K562 (cell line): Measurements from ENCODE around the gene TXNRD1. TPM values are rescaled to one million over a fixed set of nuclear protein-coding genes. Genes with fewer than 3 reads are reported as not detected.

ENCODE experiments used
- ATAC-seq: fragments of 200-7000 bp; cut with Tn5 transposase; 3 replicates; pipeline ENCODE4 v1.9.1; 2020; ENCODE audit warnings: moderate library complexity
- BruUV-seq: library from RNA; stranded (reverse); fragments of 400-500 nt; replicated peaks from 2 replicates; lab custom pipeline; 2021; lab: Mats Ljungman, UMichigan
- CTCF ChIA-PET: fragments of 300-600 bp; formaldehyde crosslinking; extraction: SDS; loops from one replicate; lab custom pipeline; 2021; ENCODE audit warnings: low intra/inter-chr PET ratio; lab: Yijun Ruan, JAX
- POLR2A ChIA-PET: fragments of 300-600, 350-650 bp; sonication (Branson Sonifier 250); formaldehyde crosslinking; extraction: SDS; loops from one replicate; lab custom pipeline; 2021; ENCODE audit warnings: antibody characterized with exemption, inconsistent platforms; lab: Yijun Ruan, JAX
- DNase-seq, 4 experiments: peaks; one replicate each; pipeline versions ENCODE4 v3.0.0 to v3.0.0-alpha.2; 2011 to 2018; ENCODE audit warnings: low spot score in 3 of 4, mixed read lengths in 3 of 4; ENCODE audit errors: extremely low read depth in 1 of 4
- FAIRE-seq: peaks from 2 replicates; lab custom pipeline; 2011; peaks lifted over from hg19 to GRCh38; lab: Jason Lieb, UNC
- H2AFZ ChIP-seq: 2 replicates; pipeline ENCODE4 v1.6.0; 2011; ENCODE audit warnings: low read depth, low read length, control low read depth, inconsistent platforms
- H3K27ac ChIP-seq: fragments of 200-600 bp; 3 replicates; pipeline ENCODE4 v1.8.0; 2011; ENCODE audit warnings: low read depth, mild to moderate bottlenecking, control low read depth, inconsistent platforms, low read length, moderate library complexity, mixed read lengths; ENCODE audit errors: extremely low read depth
- H3K27me3 ChIP-seq, 2 experiments: fragments of 300-600 bp in 1 of 2; 2 replicates in 1 of 2; 3 replicates in 1 of 2; pipeline versions ENCODE4 v1.6.0 to v1.8.0; 2011; ENCODE audit warnings: inconsistent platforms in 2 of 2, low read length in 2 of 2, mild to moderate bottlenecking in 1 of 2, mixed read lengths in 1 of 2, moderate library complexity in 1 of 2; ENCODE audit not compliant: control insufficient read depth in 2 of 2, insufficient read depth in 2 of 2
- H3K36me3 ChIP-seq: fragments of 300-600 bp; 3 replicates; pipeline ENCODE4 v1.8.0; 2011; ENCODE audit warnings: mild to moderate bottlenecking, low read length, inconsistent platforms; ENCODE audit not compliant: control insufficient read depth, insufficient read depth
- H3K4me1 ChIP-seq, 2 experiments: fragments of 200-600 bp in 1 of 2; replicated peaks in 1 of 2; 2 replicates in 1 of 2; 3 replicates in 1 of 2; pipeline versions ENCODE4 v1.5.1 to v1.8.0; 2011; ENCODE audit warnings: inconsistent platforms in 2 of 2, low read length in 2 of 2, mild to moderate bottlenecking in 1 of 2, mixed read lengths in 1 of 2, moderate library complexity in 1 of 2; ENCODE audit not compliant: control insufficient read depth in 2 of 2, insufficient read depth in 2 of 2
- H3K4me2 ChIP-seq: 2 replicates; pipeline ENCODE4 v1.6.1; 2011; ENCODE audit warnings: low read length, control low read depth, inconsistent platforms, mixed read lengths; ENCODE audit not compliant: insufficient read depth
- H3K4me3 ChIP-seq: fragments of 200-600 bp; sonication (generic), shearing (Covaris generic); 2 replicates; pipeline ENCODE4 v1.5.1; 2016; ENCODE audit warnings: control low read depth, inconsistent platforms
- H3K79me2 ChIP-seq: fragments of 200-600 bp; 3 replicates; pipeline ENCODE4 v1.8.0; 2011; ENCODE audit warnings: low read length, inconsistent platforms; ENCODE audit not compliant: control insufficient read depth, insufficient read depth
- H3K9ac ChIP-seq, 2 experiments: 2 replicates each; pipeline versions ENCODE4 v1.6.0 to v1.6.1; 2011; ENCODE audit warnings: low read depth in 2 of 2, low read length in 2 of 2, control low read depth in 1 of 2, inconsistent platforms in 1 of 2, mild to moderate bottlenecking in 1 of 2, mixed read lengths in 1 of 2; ENCODE audit not compliant: insufficient read depth in 1 of 2
- H3K9me1 ChIP-seq: one replicate; pipeline ENCODE4 v1.6.0; 2011; ENCODE audit warnings: inconsistent platforms, mild to moderate bottlenecking, low read length, moderate library complexity; ENCODE audit not compliant: control insufficient read depth, insufficient read depth
- H3K9me3 ChIP-seq: replicated peaks from 2 replicates; pipeline ENCODE4 v1.5.1; 2011; ENCODE audit warnings: low read depth, low read length, inconsistent platforms; ENCODE audit not compliant: control insufficient read depth, insufficient read depth
- H4K20me1 ChIP-seq: replicated peaks from 2 replicates; pipeline ENCODE4 v1.6.1; 2011; ENCODE audit warnings: low read length, inconsistent platforms, mixed read lengths; ENCODE audit not compliant: control insufficient read depth, insufficient read depth
- NFRKB ChIP-seq: fragments of 450-650 bp; IDR thresholded peaks from 2 replicates; pipeline ENCODE4 v1.6.1; 2016; ENCODE audit warnings: low read depth
- POLR2AphosphoS5 ChIP-seq: IDR thresholded peaks from 2 replicates; pipeline ENCODE4 v1.6.1; 2011; ENCODE audit warnings: mild to moderate bottlenecking, low read depth, low read length, moderate library complexity; ENCODE audit not compliant: control insufficient read depth, insufficient read depth
- WGBS: fragments of 100-300 bp; shearing (Covaris generic); methylation state at CpG from one replicate; pipeline ENCODE4 v1.1.6; 2016; ENCODE audit warnings: low coverage, mixed read lengths; ENCODE audit not compliant: insufficient coverage; ENCODE audit errors: missing lambda C conversion rate; 5-methylcytosine and 5-hydroxymethylcytosine counted together
- in situ Hi-C: fragments of 300-500 bp; cut with MboI; formaldehyde crosslinking; loops from 4 replicates; pipeline ENCODE4 v1.15.0; 2018; ENCODE audit warnings: inconsistent platforms, mixed read lengths
- intact Hi-C: fragments of 100-400 bp; cut with micrococcal nuclease; formaldehyde crosslinking; loops from 2 replicates; pipeline ENCODE4 v1.14.2; 2022
- polyA plus RNA-seq, 8 experiments: library from polyadenylated mRNA; depleted of rRNA in 4 of 8; stranded (reverse) in 5 of 8; unstranded in 3 of 8; fragments of >200 nt; fragmentation: Nextera tagmentation in 2 of 8; fragmentation: Illumina TruSeq in 1 of 8; extraction: Ambion mirVana in 2 of 8; extraction: Trizol in 1 of 8; gene quantifications; 2 replicates each; pipeline versions ENCODE4 v1.2.1 to v1.2.3, GENCODE V29; 2011 to 2014; ENCODE audit warnings: inconsistent platforms in 1 of 8, missing spikeins in 1 of 8
- total RNA-seq, 7 experiments: library from RNA; depleted of rRNA in 6 of 7; stranded (reverse); fragments of >200 nt in 6 of 7; fragmentation: Illumina TruSeq in 2 of 7; extraction: Trizol in 2 of 7; gene quantifications; 2 replicates each; pipeline versions ENCODE4 v1.2.1 to v1.2.3, GENCODE V29; 2011 to 2021; ENCODE audit warnings: low replicate concordance in 1 of 7

TXNRD1 gene
- total and polyA plus RNA-seq, 9 of the 15 experiments (the other 6 are each of a cell fraction or from before 2014, with no cell fraction given) = 107 to 189 (median 146) TPM

- 89% methylated on average over 8 of the region's 8 CpGs for WGBS
- POLR2A ChIA-PET = interaction anchor here (0.6 to 2.8 kb wide), 4 partner anchors 8 to 801 kb away, joined by 3 to 8 read pairs (median 3); no protein-coding TSS in a partner anchor
- no peaks in the 10 kb centered on the region for H3K79me2 ChIP-seq
Measured at GRCh38 chr12:104350211-104351056, 134.9 kb downstream of the TXNRD1 start.

More at GRCh38 chr12:104350211-104351056, 134.9 kb downstream of the TXNRD1 start:
- in situ Hi-C loops (loop anchor here (10.0 to 25.0 kb wide), 2 partner anchors 456 to 1037 kb away; no protein-coding TSS in a partner anchor), intact Hi-C loops (loop anchor here (10.0 kb wide), 1 partner anchor 296 kb away; the partner anchor contains the start of gene GLT8D2)
- no peaks in the 10 kb centered on the region for H3K27me3 ChIP-seq
- no TSS peak for BruUV-seq
- H3K27ac ChIP-seq = no peak overlapping the region
- H3K4me1 ChIP-seq = no peaks in the 10 kb centered on the region
- CTCF ChIA-PET = interaction anchor here (0.6 to 0.9 kb wide), 2 partner anchors 150 to 645 kb away, joined by 3 read pairs; no protein-coding TSS in a partner anchor
- H3K9ac ChIP-seq = no peak overlapping the region
- no peak for ATAC-seq
- peak; percentile 21; the same call in 1 of the 2 replicates for TF ChIP-seq POLR2AphosphoS5
- TF ChIP-seq NFRKB = no peak
- DNase-seq = no peak
- no peak for FAIRE-seq
- peaks cover 3% of the 10 kb centered on the region for H3K9me1 ChIP-seq
- H3K4me2 ChIP-seq = no peak overlapping the region
- H3K4me3 ChIP-seq = no peak overlapping the region
- H4K20me1 ChIP-seq = no peaks in the 10 kb centered on the region; the same call in 1 of the 2 replicates
- H3K9me3 ChIP-seq = no peaks in the 10 kb centered on the region
- H3K36me3 ChIP-seq = peaks cover 77% of the 10 kb centered on the region
- H2AFZ ChIP-seq = no peak overlapping the region
